GM21737 (cell line): ENCODE measurements around the gene ADCY10.

Source experiments
- ATAC-seq: cut with Tn5 transposase; IDR thresholded peaks from one replicate; pipeline ENCODE4 v1.9.1; 2021; ENCODE audit warnings: mild to moderate bottlenecking, moderate library complexity; ENCODE audit not compliant: unreplicated experiment

Gene ADCY10

GRCh38 chr1:167790117-167790516, 123.8 kb downstream of the ADCY10 start:
- no peak for ATAC-seq

GRCh38 chr1:167789501-167789900, 124.4 kb downstream of the ADCY10 start:
- no peak for ATAC-seq

DNA sequence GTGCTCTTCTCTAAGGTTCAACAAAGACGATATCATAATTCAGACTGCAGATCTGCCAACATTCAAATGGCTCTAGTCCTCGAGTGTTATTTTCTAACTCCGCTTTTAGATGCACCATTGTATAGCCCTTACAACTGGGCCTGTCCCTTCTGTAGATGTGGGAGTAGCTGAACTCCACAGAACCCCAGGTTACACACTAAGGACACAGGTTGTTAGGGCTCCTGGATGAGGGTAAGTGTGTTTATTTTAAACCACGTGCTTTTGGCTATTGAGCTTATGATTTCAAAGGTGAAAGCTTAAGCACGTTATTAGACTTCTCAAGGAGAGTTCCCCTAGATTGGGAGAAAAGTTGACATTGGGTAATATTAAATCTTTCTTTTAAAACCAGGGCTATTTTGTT, 127.4 kb downstream of the ADCY10 start:
- ATAC-seq, result no peak

DNA sequence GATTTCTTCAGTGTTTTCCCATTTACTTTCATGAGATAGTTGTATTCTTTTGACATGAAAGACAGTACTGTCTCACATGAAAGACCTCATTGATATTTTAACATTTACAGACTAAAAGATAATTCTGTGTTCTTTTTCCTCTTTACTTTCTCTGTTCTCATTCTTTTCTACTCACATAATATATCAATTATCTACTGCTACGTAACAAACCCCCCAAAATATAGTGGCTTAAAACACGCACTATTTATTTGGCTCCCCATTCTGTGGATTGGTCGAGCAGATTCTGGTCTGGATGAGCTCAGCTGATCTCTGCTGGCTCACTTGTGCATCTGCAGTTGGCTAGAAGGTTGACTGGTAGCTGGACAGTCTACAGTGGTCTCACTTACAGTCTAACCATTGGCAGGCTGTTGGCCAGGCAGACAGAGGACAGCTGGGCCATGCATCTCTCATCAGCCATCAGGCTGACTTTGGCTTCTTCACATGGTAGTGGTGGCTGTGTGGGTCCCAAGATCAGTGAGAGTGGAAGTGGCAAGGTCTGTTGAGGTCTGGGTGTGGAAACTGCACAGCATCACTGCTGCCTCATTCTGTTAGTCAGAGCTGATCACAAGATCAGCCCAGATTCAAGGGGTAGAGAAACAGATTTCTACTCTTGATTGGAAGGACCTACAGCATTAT, 128.9 kb downstream of the ADCY10 start:
- no peak for ATAC-seq

GRCh38 chr1:167782946-167783345, 131.0 kb downstream of the ADCY10 start:
- ATAC-seq, result no peak

DNA sequence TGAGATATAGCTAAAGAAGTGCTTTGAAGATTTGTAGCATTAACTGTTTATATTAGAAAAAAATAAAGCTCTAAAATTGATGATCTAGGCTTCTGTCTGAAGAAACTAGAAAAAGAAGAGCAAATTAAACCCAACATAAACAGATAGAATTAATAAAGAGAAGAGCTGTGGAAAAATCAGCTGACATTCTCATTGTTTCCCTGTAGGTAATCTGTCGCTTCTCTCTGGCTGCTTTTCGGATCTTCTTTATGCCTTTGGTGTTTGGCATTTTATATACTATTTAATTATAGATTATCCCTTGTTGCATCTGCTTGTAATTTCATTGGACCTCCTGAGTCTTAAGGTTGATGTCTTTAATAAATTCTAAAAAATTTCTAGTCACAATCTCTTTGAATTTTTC, 132.4 kb downstream of the ADCY10 start:
- no peak for ATAC-seq

DNA sequence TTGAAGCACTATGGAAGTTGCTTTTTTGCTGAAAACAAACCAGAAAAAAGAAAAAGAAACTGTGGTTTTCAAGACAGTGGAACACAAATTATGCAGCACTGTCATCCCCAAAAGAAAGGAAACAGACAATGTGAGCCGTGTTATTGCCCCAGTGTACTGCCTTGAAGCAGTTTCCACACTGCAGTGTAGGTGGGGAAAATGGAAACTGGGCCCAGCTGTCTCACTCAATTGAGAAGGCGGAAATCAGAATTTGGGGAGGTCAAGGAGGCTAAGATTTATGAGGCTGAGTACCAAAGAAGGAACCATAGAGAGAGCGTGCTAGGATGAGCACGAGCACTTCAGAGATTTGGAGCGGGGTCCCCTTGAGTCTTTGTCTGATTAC, 136.7 kb downstream of the ADCY10 start:
- ATAC-seq, result no peak

DNA sequence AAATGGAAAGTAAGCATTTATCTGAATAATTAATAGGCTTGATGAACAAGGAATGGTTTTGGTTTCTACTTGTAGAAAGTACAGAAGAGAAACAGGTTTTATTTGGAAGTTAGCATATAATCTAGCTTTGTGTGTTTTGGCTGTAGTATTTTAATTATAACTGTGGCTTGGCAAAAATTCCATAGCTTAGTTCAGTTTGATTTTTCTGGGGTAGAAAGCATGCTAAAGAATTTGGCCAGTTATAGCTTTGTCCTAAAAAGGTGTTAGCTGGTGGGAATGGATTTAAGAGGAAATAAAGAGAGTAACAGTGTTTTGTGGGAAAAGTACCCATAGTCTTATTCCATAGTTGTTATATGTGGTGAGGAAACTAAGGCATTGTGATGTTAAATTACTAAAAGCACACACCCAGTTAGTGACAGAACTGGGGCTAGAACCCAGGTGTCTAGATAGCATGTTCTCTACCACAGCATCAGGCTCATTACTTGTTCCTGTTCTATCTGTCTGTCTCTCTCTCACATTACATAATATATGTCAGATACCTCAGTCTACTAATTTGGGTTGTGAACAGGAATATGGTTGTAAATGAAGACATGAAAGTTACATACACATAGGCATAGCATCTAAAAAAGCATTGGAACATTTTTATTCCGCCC, 137.2 kb downstream of the ADCY10 start:
- no peak for ATAC-seq

GRCh38 chr1:167776151-167776550, 137.8 kb downstream of the ADCY10 start:
- no peak for ATAC-seq

GRCh38 chr1:167775178-167775577, 138.8 kb downstream of the ADCY10 start:
- ATAC-seq, result no peak

GRCh38 chr1:167774710-167775109, 139.2 kb downstream of the ADCY10 start:
- ATAC-seq, result no peak

- no peak for ATAC-seq
Observed at GRCh38 chr1:167773516-167773915, 140.4 kb downstream of the ADCY10 start.

- no peak for ATAC-seq
Observed at GRCh38 chr1:167772436-167772835, 141.5 kb downstream of the ADCY10 start.

- ATAC-seq, result no peak
Observed at GRCh38 chr1:167770127-167770526, 143.8 kb downstream of the ADCY10 start.

DNA sequence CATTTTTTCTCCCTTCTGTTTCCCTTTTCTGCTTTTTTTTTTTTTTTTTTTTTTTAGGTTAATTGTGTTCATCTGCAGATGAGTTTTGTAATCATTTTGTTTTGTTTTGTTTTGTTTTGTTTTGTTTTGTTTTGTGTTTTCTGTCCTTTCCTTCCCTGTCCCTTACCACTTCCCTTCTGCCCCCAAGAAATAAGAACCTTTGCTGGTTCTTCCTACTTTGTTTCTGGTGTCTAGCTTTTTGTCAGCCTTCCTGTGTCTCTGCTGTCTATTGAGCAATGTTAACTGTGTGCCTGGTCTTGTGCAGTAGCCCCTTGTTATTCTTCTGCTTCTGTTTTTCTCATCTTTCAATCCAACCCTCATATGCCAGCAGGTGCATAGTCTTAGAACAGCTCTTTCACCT, 146.2 kb downstream of the ADCY10 start:
- no peak for ATAC-seq

GRCh38 chr1:167766538-167766937, 147.4 kb downstream of the ADCY10 start:
- ATAC-seq, result no peak

GRCh38 chr1:167765496-167765895, 148.4 kb downstream of the ADCY10 start:
- no peak for ATAC-seq

GRCh38 chr1:167764458-167765330, 149.2 kb downstream of the ADCY10 start:
- no peak for ATAC-seq

- ATAC-seq, result no peak
Observed at GRCh38 chr1:167763525-167764220, 150.3 kb downstream of the ADCY10 start.

DNA sequence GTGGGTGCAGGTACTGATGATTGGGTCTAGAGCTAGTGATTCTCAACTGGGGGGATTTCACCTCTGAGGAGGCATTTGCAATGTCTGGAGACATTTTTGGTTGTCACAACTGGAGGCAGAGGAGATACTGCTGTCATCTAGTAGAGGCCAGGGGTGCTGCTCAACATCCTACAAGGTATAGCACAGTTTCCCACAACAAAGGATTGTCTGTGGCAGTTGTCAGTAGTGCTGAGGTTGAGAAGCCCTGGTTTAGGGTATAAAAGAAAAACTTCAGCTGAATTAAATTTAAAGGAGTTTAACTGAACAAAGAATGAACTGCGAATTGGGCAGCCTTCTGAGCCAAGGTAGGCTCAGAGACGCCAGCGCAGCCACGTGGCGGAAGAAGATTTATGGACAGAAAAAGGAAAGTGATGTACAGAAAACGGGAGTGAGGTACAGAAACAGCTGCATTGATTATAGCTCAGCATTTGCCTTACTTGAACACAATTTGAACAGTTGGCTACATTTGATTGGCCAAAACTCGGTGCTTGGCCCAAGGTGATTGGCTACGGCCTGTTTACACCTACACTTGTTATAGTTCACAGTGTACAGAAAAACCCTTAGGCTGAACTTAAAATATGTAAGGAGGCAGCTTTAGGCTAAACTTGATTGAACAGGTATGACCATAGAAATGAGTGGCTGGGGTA, 151.7 kb downstream of the ADCY10 start:
- ATAC-seq, result no peak

DNA sequence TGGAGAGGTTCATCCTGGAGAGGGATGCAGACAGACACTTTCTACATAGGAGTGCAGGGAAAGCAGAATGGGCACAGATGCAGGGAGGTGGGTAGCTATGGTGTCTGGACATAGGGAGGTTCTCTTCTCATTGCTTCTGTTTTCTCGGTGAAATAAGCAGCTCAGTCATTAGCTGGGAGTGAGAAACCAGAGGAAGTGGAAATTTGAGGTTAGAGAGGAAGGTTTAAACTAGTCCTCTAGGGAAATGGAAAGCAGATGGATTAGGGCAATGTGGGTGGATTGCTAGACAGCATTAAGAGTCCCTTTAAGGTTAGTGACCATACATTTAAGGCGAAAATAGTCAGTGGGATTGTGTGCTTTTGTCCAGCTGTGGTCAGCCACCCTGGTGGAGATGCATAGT, 152.5 kb downstream of the ADCY10 start:
- no peak for ATAC-seq
